GM19238 (cell line): ENCODE measurements around the gene TRIM31.
A peak's percentile ranks its signal among the peaks of the same experiment; 100 is the strongest.

ENCODE experiments used
- DNase-seq: peaks from one replicate; pipeline ENCODE4 v3.0.0; 2011; ENCODE audit warnings: low spot score; ENCODE audit not compliant: insufficient read length

Gene TRIM31

DNA sequence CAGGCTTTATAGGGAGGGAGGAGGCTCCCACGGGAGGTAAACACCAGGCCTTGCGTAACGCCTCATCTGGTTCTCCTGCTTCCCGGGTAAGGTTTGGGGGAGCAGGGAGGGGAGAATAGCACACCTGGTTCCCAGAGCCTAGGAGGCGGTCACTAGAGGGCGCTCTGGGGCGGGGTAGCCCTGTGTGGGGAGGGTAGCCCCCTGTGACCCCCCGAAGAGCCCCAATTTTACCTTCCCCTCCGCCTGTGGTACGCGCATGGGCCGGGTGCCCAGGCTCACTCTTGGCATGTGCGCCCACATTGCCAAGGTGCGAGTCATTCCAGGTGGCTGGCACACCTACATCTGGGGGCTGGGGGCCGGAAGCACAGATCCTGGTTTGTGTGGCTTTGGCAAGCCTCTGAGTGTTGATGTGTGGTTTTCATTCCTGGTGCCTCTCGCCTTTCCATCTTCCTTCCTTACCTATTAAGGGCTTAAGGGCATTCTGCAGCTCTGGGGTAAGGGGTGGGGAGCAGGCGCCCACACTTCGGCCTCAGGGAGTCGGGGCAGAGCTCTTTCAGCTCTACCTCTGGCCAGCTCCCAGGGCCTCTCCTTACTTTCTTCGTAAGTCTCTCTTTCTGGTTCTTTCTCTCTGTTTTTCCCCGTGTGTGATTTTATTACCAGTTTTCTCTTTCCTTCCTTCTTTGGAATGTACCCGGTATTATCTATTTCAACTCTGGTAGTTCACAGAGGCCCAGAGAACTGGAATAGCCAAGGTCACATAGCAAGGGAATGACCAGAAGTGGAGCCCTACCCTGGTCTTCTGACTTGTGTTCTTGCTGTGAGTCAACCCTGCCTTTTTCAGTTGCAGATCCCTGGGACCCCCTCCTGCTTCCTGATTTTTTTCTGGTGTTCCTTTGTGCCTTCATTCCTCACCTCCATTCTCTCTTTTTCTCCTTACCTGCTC, 36.8 kb downstream of the TRIM31 start:
- DNase-seq = no peak

- no peak for DNase-seq
Observed at GRCh38 chr6:30075094-30075789, 37.6 kb downstream of the TRIM31 start, which contains the start of gene RNF39. Gene RNF39 (minus strand): TSS chr6:30075769. CDS start chr6:30075585, 184 bp downstream.

- DNase-seq = no peak
Observed at GRCh38 chr6:30074331-30075093, 38.4 kb downstream of the TRIM31 start.

GRCh38 chr6:30073489-30074235, 39.2 kb downstream of the TRIM31 start:
- no peak for DNase-seq

GRCh38 chr6:30071858-30072257, 41.0 kb downstream of the TRIM31 start:
- DNase-seq = no peak

DNA sequence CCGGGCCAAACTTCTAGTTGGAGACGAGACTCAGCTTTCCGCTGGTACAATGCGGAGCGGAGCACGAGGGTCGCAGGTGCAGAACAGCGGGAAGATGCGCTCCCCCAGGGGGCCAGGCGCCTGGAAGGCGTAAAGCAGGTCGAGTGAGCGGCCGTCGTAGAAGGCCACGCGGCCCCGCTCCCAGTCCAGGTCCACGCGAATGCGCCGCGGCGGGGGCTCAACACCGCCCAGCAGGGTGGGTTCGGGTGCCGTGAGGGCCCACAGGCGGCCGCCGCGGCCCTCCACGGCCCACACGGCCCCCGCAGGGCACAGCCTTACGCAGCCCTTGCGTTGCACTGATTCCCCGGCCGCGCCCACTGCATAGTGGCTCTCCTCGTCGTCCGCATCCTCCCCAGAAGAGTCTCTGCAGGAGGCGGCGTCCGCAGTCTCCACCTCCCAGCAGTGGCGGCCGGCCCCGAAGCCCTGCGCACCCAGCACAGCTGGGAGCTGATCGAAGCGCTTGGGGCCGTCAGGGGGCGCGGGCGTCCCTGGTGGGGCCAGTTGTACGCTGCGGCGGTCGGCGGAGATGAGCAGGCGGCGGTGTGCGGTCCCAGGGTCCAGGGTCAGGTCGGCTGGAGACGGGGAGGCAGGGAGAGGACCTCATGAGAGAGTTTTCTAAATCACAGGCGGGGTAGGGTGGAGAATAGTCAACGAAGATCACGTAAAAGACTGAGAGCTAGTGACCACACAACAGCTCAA, 41.6 kb downstream of the TRIM31 start:
- DNase-seq = no peak

- DNase-seq = no peak
Observed at GRCh38 chr6:30067460-30068139, 45.3 kb downstream of the TRIM31 start.

DNA sequence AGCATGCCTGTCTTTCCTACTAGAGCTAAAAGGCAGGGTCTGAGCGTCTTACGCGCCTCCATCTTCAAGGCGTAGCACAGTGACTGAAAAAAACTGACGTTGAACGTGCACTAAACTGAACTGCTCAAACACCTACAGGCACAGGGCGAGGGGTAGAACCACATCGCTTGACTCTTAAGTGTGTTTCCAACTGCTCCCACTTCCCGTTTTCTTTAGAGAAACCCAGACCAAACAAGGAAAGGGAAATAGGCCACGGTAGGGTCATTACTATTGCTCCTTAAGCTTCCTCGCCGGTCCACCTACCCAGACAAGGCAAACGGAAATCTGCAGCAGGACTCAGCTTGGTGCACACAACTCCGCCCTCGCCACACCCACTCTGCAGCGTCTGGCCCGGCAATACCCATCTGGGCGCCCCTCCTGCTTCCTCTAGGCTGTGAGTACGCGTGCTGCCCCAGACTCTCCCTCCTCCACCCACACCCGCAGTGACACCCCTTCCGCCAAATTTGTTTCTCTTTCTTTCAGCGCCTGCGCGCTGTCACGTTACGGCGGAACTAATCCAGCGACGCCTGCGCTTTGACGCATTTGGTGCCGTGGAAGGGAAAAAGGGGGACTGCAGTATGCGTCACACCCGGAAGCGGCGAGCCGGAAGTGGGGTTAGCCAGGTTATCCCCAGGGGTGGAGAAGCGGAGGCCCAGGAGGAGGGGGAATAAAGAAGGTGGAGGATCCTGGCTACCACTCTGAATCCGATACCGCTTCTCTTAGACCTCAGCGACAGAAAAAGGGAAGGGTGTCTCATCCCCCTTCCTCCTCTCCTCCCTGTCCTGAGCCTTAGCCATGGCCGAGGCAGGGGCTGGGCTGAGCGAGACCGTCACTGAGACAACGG, 46.1 kb downstream of the TRIM31 start, which contains the start of gene PPP1R11:
Gene PPP1R11 (plus strand): TSS at position 622 of the 883 bp plus-strand sequence. CDS start 213 bp downstream, at position 835.
- peak; percentile 94 for DNase-seq

DNA sequence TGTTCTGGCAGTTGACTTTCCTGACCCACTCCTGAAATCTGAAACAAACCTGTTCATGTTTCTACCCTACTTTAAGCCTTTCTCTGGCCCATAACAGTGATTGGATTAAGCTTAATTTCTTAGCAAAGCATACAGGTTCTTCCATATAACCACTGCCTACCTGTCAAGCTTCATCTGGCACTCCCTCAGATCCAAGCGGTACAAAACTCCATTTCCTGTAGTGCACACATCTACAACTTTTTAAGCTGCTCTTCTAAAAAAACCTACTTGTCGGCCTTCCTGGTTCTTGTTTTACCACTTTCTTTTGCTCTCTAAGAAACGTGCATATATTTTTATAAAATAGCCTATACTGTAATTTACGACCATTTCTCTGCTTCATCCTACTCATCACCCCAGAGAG, 46.8 kb downstream of the TRIM31 start:
- no peak for DNase-seq

- DNase-seq = no peak
Observed at GRCh38 chr6:30063315-30063714, 49.6 kb downstream of the TRIM31 start.

- no peak for DNase-seq
Observed at GRCh38 chr6:30062471-30063178, 50.3 kb downstream of the TRIM31 start.

DNA sequence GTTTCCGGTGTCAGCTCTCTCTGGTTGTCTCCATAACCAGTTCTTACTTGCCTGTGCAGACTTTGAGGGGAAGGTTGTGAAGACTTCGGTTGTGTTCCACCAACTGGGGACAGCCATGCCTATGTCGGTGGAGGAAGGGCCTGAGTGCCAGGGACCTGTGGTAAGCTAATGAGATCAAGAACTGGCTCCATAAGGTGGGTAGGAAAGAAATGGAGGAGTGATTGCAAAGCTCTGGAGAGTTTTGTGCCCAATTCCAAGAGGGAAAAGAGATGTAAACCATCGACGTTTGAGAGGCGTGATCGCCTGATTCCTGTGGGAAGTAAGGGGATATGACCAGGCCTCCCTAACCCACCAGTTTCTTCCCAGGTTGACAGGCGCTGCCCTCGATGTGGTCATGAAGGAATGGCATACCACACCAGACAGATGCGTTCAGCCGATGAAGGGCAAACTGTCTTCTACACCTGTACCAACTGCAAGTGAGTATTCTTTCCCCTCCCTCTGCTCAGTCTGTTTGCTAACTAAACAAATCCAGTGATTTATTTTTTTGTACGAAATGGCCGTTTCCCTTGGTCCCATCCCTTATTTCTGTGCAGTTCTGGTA, 50.9 kb downstream of the TRIM31 start:
- no peak for DNase-seq

- DNase-seq = peak; percentile 81
Observed at GRCh38 chr6:30061092-30061857, 51.6 kb downstream of the TRIM31 start, which contains the start of gene POLR1H. Gene POLR1H (plus strand): TSS chr6:30061265. CDS start chr6:30061525, 260 bp downstream.

- DNase-seq = no peak
Observed at GRCh38 chr6:30060606-30061091, 52.2 kb downstream of the TRIM31 start.

DNA sequence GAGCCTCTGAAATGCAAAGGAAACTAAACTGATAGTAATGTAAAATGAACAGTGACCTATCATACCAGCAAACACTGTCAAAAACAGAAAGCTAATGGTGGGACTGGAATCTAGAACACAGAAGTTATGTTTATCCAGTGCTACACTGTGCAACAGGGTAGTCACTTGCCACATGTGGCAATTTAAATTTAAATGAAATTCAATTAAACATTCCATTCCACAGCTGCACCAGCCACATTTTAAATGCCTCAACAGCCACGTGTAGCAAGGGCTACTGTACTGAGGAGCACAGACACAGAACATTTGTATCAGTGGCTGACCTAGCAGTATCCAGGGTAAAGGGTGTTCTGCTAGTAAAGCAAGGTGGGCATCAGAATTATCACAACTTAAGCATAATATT, 57.4 kb downstream of the TRIM31 start:
- DNase-seq = no peak

- no peak for DNase-seq
Observed at GRCh38 chr6:30053682-30054081, 59.2 kb downstream of the TRIM31 start.
